GM12875 (cell line): ENCODE results near the gene KDM6B.

Experiments
- H3K4me3 ChIP-seq: one replicate; pipeline ENCODE4 v1.5.1; 2011; ENCODE audit warnings: low read depth, low read length, control low read depth
- TF ChIP-seq, protein P1 (sequence below): IDR thresholded peaks from 2 replicates; pipeline ENCODE4 v1.5.1; 2011; ENCODE audit warnings: low read depth, mild to moderate bottlenecking, control low read depth, inconsistent platforms, low read length, moderate library complexity, borderline replicate concordance; ENCODE audit not compliant: insufficient read depth

The KDM6B gene

DNA sequence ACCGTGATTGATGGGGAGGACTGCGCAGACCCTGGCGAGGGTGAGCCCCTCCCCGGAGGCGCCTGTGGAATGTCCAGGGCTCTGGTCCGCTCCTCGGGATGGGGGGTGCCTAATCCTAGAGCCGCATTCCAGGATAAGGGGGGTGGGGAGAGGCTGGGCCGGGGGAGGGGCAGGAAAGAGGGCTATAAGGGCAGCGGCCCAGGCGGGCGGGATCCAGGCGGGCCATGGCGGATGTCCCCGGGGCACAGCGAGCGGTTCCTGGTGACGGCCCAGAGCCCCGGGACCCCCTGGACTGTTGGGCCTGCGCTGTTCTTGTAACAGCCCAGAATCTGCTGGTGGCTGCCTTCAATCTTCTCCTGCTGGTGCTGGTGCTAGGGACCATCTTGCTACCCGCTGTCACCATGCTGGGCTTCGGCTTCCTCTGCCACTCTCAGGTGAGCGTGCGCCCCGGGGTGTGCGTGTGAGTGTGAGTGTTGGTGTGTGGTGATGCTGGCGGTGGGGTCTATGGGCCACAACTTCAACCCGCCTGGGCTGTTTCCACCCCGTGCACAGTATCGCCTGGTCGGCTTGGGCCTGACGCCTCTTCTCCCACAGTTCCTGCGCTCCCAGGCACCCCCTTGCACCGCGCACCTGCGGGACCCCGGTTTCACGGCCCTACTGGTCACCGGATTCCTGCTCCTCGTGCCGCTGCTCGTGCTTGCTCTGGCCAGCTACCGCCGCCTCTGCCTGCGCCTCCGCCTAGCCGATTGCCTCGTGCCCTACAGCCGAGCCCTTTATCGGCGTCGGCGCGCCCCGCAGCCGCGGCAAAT, 21.0 kb downstream of the KDM6B start, which contains the start of gene TMEM88:
TSS of gene TMEM88 (plus strand) at position 216 of the 809 bp plus-strand sequence. CDS start at position 225, 9 bp downstream.
- peak within 1 kb of the TSS; percentile 92 for H3K4me3 ChIP-seq
- TF ChIP-seq, protein P1, sequence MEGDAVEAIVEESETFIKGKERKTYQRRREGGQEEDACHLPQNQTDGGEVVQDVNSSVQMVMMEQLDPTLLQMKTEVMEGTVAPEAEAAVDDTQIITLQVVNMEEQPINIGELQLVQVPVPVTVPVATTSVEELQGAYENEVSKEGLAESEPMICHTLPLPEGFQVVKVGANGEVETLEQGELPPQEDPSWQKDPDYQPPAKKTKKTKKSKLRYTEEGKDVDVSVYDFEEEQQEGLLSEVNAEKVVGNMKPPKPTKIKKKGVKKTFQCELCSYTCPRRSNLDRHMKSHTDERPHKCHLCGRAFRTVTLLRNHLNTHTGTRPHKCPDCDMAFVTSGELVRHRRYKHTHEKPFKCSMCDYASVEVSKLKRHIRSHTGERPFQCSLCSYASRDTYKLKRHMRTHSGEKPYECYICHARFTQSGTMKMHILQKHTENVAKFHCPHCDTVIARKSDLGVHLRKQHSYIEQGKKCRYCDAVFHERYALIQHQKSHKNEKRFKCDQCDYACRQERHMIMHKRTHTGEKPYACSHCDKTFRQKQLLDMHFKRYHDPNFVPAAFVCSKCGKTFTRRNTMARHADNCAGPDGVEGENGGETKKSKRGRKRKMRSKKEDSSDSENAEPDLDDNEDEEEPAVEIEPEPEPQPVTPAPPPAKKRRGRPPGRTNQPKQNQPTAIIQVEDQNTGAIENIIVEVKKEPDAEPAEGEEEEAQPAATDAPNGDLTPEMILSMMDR = no peak

DNA sequence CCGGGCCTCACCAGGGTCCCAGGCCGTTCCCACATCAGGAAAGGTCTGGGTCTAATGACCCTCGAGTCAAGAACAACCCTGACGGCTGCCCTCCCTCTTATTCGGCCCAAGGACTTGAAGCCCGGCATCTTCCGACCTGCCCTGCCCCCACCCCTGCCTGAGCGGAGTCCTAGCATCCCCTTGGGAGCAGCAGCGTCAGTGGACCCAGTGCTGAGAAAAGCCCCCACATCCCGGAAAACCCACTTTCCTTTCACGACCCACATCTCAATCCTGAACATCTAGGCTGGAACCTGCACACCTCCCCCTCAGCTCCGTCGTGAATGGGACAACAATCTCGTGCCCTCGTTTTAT, 21.6 kb downstream of the KDM6B start:
- H3K4me3 ChIP-seq = peak overlapping the region; percentile 92

DNA sequence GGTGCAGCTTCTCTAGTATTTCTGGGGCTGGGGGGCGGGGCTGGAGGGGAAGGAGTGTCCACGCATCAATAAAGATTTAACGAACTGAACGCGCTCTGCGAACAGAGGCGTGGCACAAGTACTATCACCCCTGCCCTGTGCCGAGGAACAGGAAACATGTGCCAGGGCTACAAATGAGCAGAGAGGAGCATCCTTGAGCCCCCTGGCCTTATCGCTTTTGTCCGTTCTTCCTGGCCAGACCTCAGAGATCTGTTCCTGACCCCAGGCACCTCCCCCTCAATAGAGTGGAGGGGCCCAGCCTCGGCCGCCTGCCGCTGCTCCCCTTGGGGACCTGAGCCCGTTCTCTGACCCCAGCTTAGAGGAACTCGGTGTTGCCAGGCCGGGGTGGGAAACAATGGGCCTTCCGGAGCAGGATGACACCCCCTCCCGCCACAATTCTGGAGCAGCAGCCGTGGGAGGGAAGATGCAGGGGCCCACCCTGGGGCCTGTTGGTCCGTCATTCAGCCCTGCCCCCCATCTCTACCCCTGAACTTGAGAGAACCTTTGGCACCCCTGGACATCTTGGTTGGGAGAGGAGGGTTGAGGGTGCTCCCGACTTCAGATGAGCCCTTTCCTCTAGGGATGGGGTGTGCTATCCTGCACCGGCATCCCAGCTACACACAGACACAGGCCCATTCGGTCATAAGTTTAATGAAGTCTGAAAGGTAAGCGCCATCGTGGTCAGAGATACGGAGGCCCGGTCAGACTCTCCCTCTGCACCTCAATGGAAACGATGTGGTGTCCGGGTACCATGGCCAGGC, 22.2 kb downstream of the KDM6B start:
- H3K4me3 ChIP-seq = peak overlapping the region; percentile 92
- TF ChIP-seq, protein P1 = no peak

More for the DNA sequence above, 21.6 kb downstream of the KDM6B start:
- TF ChIP-seq, protein P1 = no peak

DNA sequence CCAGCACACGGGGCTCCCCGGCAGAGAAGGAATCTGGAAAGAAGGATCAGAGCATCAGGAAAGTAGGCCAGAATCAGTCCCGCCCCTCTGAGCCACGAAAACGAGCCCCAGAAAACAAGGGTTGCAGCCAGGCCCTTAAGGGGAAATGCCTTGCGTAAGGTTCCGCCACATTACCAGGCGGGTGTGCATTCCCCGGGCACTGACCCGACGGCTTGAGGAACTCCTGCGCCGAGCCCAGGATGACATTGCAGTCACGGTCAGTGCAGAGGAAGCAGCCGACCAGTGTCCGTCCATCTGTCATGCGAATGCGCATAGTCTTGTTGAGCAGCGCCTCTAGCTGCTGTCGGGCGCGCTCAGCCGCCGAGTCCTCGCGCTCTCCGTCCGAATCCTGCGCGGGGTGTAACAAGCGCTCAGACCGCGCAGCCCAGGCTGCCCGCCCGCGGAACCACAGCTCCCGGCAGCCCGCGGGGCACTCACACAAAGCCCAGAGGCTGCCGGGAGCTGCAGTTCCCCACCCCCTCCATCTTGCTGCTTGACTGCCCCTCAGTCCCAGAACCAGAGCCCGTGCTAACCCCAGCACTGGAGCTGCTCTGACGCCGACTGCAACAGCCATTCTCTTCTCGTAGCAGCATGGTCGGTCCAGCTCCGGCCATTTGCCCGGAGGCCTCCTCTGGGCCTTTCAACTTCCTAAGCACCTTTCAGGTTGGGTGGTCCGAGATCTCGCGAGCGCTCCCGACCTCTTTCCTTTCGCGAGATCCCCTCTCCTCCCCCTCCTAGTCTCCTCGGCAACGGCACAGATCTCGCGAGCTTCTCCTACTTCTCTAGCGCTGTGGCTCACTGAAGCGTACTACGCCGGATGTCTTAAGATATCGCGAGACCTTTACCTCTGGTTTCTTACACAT, 23.0 kb downstream of the KDM6B start, which contains the start of gene NAA38:
TSS of gene NAA38 (minus strand) at position 749 of the 902 bp plus-strand sequence. CDS start at position 653, 96 bp downstream.
- TF ChIP-seq, protein P1 = peak; percentile 54; the same call in 1 of the 2 replicates
- peak within 1 kb of the TSS; percentile 92 for H3K4me3 ChIP-seq

DNA sequence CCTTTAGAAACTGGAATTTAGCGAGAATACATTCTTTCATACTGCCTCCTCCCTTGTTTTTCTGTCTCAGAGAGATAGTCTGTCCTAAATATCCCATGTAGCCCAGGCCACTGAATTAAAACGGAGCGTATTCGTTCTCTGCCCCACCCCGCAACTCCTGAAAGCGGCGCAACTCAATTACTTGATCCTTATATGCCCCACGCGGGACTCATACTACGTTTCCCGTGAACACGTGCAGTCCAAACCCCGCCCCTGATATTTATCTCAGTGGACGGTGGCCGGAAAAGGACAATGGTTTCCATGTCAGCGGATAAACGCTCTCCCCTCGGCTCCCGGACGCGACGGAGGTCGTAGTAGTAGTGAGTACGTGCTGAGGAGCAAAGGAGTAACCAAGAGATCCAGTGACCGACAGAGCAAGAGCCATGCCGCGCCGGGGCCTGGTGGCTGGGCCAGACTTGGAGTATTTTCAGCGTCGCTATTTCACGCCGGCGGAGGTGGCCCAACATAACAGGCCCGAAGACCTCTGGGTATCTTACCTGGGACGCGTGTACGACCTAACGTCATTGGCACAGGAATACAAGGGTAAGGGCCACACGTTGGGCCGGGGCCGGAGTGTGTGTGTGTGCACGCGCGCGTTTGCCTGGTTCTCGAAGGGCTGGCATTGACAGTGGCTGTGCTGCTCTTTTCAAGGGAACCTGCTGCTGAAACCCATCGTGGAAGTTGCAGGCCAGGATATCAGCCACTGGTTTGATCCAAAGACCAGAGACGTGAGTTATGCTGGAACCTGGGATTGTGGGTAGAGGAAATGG, 23.9 kb downstream of the KDM6B start, which contains the start of gene CYB5D1:
TSS of gene CYB5D1 (plus strand) at position 291 of the 809 bp plus-strand sequence. CDS start at position 423, 132 bp downstream.
- H3K4me3 ChIP-seq = peak within 1 kb of the TSS; percentile 92
- TF ChIP-seq, protein P1 = no peak

DNA sequence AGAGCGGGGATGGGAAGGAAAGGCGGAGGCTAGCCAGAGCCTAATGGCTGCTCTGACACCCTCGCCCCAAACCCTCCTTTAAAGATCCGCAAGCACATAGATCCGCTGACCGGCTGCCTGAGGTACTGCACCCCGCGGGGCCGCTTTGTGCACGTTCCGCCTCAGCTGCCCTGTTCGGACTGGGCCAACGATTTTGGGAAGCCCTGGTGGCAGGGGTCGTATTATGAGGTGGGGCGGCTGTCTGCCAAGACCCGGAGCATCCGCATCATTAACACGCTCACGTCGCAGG, 24.4 kb downstream of the KDM6B start:
- TF ChIP-seq, protein P1 = peak; percentile 68
- peak overlapping the region; percentile 92 for H3K4me3 ChIP-seq
